ENCODE measurements around the gene TUBGCP6. TPM values are rescaled to one million over a fixed set of nuclear protein-coding genes. Genes with fewer than 3 reads are reported as not detected.

The TUBGCP6 gene
- total RNA-seq, 1 experiment from 2014 or later, result 31.3 TPM

DNA sequence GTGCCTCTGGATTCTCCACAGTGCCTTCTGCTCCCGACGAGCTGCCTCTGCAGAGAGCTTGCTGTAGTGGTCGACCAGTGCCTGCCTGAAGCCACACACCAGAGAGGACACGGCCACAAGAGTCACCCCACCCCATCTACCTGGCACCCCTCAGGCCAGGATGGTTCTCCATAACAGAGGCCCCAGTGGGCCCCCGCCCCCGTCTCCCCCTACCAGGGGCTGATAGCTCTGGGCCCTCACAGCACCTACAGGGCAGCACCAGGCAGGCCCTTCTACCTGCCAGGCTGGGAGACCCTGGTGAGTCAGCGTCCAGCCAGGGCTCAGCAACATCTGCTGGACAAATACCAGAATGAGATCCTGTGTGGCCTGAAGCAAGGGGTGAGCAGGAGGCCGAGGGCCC is 22.3 kb downstream of the TUBGCP6 start:
- Histone ChIP-seq H3K9me3 (ENCODE audit: control insufficient read depth, insufficient read depth, low read depth, low read length) (no peaks in the 10 kb centered on the region), H3K36me3 (ENCODE audit: control insufficient read depth, insufficient read depth, low read length) (0 out of 2 replicates have a peak, but pooled peaks cover 2% of the 10 kb centered on the region), H3K27me3 (ENCODE audit: control insufficient read depth, insufficient read depth, low read length) (no peaks in the 10 kb centered on the region), H3K4me1 (ENCODE audit: control insufficient read depth, insufficient read depth, low read length) (no peaks in the 10 kb centered on the region), H3K27ac (ENCODE audit: low read length) (no peak overlapping the region), H3K4me3 (ENCODE audit: low read depth in 2 of 2, low read length in 2 of 2) (no peak overlapping the region)
- no TSS peak for BruUV-seq (replicated peaks)
- no peak for DNase-seq (ENCODE audit: low read depth, low spot score)
- intact Hi-C loops (cut with micrococcal nuclease; ENCODE audit: unreplicated experiment) (no loop called here), in situ Hi-C loops (cut with HindIII; ENCODE audit: low pct_unique_long_range_greater_than_20kb, low sequenced_read_pairs) (no loop called here)
- ATAC-seq, result no peak
- TF ChIP-seq POLR2AphosphoS5 (IDR thresholded peaks at IDR 0.05; ENCODE audit: low read depth, low read length) (no peak), SIN3A (IDR thresholded peaks at IDR 0.05; ENCODE audit: borderline replicate concordance, insufficient read depth, low read depth, low read length) (no peak), TCF7L2 (IDR thresholded peaks at IDR 0.05; ENCODE audit: low read depth, low read length) (no peak)
- TF ChIP-seq, protein P1, sequence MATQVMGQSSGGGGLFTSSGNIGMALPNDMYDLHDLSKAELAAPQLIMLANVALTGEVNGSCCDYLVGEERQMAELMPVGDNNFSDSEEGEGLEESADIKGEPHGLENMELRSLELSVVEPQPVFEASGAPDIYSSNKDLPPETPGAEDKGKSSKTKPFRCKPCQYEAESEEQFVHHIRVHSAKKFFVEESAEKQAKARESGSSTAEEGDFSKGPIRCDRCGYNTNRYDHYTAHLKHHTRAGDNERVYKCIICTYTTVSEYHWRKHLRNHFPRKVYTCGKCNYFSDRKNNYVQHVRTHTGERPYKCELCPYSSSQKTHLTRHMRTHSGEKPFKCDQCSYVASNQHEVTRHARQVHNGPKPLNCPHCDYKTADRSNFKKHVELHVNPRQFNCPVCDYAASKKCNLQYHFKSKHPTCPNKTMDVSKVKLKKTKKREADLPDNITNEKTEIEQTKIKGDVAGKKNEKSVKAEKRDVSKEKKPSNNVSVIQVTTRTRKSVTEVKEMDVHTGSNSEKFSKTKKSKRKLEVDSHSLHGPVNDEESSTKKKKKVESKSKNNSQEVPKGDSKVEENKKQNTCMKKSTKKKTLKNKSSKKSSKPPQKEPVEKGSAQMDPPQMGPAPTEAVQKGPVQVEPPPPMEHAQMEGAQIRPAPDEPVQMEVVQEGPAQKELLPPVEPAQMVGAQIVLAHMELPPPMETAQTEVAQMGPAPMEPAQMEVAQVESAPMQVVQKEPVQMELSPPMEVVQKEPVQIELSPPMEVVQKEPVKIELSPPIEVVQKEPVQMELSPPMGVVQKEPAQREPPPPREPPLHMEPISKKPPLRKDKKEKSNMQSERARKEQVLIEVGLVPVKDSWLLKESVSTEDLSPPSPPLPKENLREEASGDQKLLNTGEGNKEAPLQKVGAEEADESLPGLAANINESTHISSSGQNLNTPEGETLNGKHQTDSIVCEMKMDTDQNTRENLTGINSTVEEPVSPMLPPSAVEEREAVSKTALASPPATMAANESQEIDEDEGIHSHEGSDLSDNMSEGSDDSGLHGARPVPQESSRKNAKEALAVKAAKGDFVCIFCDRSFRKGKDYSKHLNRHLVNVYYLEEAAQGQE (IDR thresholded peaks at IDR 0.05; ENCODE audit: insufficient read depth in 1 of 2, low read depth in 2 of 2, low read length in 1 of 2), result no peak
- TF ChIP-seq, protein P2, sequence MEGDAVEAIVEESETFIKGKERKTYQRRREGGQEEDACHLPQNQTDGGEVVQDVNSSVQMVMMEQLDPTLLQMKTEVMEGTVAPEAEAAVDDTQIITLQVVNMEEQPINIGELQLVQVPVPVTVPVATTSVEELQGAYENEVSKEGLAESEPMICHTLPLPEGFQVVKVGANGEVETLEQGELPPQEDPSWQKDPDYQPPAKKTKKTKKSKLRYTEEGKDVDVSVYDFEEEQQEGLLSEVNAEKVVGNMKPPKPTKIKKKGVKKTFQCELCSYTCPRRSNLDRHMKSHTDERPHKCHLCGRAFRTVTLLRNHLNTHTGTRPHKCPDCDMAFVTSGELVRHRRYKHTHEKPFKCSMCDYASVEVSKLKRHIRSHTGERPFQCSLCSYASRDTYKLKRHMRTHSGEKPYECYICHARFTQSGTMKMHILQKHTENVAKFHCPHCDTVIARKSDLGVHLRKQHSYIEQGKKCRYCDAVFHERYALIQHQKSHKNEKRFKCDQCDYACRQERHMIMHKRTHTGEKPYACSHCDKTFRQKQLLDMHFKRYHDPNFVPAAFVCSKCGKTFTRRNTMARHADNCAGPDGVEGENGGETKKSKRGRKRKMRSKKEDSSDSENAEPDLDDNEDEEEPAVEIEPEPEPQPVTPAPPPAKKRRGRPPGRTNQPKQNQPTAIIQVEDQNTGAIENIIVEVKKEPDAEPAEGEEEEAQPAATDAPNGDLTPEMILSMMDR (IDR thresholded peaks at IDR 0.05), result no peak
- CTCF ChIA-PET, result no interaction called here
- POLR2A ChIA-PET, result no interaction called here

DNA sequence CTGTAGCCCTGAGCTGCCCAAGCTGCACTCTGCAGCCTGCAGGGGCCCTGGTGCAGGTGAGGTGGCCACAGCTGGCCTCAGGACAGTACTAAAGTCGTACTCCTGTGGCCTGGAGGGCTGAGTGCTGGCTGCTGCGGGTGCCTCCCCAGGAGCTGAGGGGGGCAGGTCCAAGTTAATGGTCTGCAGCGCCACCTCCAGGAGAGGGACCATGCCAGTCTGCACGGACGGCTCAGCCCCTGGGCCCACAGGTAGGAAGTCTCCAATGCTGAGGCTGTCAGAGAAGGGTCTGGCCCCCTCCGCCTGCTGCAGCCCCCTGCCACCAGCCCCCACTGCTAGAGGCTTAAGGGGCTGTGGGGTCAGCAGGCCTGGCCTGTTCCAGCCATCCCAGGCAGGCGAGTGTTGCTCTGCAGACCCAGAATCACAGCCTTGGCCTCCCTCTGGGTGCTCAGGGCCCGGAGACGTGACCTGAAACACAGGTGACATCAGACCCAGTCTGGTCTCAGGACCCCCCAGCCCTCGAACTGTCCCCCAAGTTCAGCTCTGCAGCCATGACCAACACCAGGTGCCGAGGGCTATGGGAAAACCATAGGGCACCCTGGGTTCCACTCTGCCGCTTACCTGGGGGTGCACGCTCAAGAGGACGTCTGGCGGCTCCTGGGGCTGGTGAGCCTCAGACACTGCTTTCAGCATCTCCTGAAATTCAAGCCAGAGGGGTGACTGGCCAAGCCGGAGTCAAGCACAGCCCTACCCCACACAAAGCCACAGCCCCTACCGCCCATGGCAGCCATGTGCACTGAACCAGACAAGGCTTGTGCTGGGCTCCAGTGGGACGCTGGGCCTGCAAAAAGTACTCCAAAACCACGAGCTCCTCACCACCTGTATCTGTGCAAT is 23.2 kb downstream of the TUBGCP6 start:
- Histone ChIP-seq H3K27ac (ENCODE audit: low read length) (no peak overlapping the region), H3K9me3 (ENCODE audit: control insufficient read depth, insufficient read depth, low read depth, low read length) (no peaks in the 10 kb centered on the region), H3K27me3 (ENCODE audit: control insufficient read depth, insufficient read depth, low read length) (no peaks in the 10 kb centered on the region), H3K4me1 (ENCODE audit: control insufficient read depth, insufficient read depth, low read length) (no peaks in the 10 kb centered on the region), H3K4me3 (ENCODE audit: low read depth in 2 of 2, low read length in 2 of 2) (no peak overlapping the region), H3K36me3 (ENCODE audit: control insufficient read depth, insufficient read depth, low read length) (0 out of 2 replicates have a peak, but pooled peaks cover 2% of the 10 kb centered on the region)
- intact Hi-C loops (cut with micrococcal nuclease; ENCODE audit: unreplicated experiment) (no loop called here), in situ Hi-C loops (cut with HindIII; ENCODE audit: low pct_unique_long_range_greater_than_20kb, low sequenced_read_pairs) (no loop called here)
- TF ChIP-seq, protein P1 (IDR thresholded peaks at IDR 0.05; ENCODE audit: insufficient read depth in 1 of 2, low read depth in 2 of 2, low read length in 1 of 2), result no peak
- TF ChIP-seq TCF7L2 (IDR thresholded peaks at IDR 0.05; ENCODE audit: low read depth, low read length), result no peak
- TF ChIP-seq, protein P2 (IDR thresholded peaks at IDR 0.05), result no peak
- no peak for TF ChIP-seq POLR2AphosphoS5 (IDR thresholded peaks at IDR 0.05; ENCODE audit: low read depth, low read length)
- no peak for TF ChIP-seq SIN3A (IDR thresholded peaks at IDR 0.05; ENCODE audit: borderline replicate concordance, insufficient read depth, low read depth, low read length)
- DNase-seq (ENCODE audit: low read depth, low spot score) (no peak), ATAC-seq (no peak)
- no TSS peak for BruUV-seq (replicated peaks)
- ChIA-PET POLR2A (no interaction called here), CTCF (interaction anchor here (0.6 kb wide), 1 partner anchor 75 kb away, joined by 3 read pairs; no protein-coding TSS in a partner anchor)
